HG03571 (cell line): Measurements from ENCODE around the gene ZNF687.

Experiments used
- ATAC-seq: cut with Tn5 transposase; IDR thresholded peaks from one replicate; pipeline ENCODE4 v1.9.1; 2021; ENCODE audit not compliant: unreplicated experiment

ZNF687 gene

DNA sequence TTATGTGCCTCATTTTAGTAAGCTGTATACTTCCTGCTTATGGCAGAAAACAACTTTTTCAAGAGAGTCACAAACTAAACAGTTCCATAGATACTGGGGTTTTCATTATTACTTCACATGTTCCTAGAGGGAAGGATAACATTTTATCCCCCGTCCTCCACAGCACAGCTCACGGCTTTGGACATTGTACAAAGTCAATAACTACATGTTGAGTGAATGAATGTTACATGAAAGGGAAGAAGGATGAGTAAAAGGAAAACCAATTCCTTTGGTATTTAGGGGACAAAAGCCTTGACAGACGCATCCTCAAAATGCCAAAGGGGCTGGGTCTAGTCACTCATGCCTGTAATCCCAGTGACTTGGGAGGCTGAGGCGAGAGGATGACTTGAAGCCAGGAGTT is 30.3 kb downstream of the ZNF687 start:
- ATAC-seq: no peak

DNA sequence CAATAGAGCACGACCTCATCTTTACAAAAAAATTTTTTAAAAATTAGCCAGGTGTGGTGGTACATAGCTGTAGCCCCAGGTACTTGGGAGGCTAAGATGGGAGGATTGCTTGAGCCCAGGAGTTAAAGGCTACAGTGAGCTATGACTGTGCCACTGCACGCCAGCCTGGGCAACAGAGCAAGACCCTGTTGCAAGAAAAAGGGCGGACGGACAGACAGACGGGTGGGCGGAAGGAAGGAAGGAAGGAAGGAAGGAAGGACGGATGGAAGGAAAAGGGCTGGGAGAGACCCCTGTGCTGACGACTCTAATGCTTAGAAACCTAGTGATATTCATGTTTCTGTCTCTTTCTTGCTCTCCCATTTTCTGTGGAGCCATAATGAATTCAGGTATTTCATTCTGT is 30.7 kb downstream of the ZNF687 start:
- ATAC-seq: no peak

DNA sequence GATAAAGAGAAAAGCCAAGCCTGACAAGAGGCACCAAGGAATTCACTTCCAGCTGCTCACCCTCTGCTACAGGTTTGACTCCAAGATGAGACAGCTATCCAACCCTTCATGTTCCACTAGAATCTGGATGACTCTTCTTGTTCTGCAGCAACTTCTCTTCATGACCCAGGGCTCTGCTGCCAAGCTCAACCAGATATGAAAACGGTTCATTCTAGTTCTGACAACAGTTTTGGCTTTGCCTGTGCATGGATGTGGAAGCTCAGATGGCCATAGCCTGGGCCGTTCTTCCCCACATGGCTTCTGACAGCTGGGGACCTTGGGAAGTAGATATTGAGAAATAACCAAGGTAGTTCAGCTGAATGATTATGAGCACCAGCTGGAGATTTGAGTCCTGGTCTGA is 31.4 kb downstream of the ZNF687 start:
- no peak for ATAC-seq

DNA sequence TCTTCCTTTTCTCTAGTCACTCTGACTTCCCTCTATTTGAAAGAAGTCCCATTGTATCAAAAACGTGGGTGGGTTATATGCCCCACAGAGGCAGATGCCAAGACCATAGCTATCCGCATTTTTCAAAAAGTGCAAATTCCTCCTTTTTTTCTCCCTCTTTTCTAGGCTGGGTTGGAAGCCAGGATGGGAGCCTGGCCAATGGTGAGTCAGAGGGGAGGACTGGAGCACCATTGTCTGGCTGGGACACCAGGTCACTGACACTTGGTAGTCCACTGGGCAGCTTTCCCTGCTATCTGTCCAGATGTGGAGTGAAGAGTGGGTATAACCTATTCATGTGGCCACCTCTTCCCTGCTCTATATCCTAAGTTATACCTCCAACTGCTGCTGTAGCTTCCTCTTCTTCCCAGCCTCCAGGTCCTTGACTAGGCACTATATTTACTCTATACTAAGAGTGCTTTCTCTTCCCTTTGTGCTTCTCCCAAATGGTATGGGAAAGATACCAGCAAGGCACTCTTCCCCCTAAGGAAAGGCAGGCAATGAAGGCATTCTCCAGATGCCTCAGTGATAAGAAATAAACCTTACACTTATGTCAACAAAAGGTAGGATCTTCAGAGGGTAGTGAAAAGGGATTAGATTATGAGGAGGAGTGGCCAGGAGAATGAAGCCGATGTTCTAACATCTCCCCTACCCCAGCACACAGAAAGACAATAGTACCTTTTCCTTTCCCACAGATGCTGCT is 32.2 kb downstream of the ZNF687 start:
- no peak for ATAC-seq

DNA sequence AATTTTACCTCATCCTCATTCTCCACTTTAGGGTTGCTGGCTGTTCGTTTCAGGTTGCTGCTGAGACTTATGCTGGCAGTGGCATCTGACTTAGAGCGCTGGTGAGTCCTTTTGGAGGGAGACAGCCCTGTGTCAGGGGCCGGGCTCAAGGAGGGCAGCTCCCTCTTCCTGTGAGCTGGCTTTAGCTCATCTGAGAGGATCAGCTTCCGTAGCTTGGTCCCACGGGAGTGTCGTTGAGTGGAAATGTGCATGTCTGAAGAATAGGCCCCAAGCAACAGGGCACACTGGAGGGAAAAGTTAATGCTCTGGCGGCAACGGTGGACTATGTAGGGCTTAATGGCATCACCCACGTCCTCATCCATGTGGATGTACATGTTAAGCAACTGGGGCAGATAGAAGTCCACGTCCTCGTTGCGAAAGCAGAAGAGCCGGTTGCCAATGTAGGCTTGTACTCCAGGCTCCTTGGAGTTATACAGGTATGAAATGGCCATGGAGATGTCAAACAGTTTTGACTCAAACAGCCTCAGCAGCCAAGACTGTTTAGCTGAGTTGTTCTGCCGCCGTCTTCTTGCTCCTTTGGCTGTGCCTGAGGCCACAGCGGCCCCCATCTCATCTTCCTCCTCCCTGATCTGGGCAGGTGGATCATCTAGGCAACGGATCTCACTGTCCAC is 33.6 kb downstream of the ZNF687 start:
- ATAC-seq: no peak

DNA sequence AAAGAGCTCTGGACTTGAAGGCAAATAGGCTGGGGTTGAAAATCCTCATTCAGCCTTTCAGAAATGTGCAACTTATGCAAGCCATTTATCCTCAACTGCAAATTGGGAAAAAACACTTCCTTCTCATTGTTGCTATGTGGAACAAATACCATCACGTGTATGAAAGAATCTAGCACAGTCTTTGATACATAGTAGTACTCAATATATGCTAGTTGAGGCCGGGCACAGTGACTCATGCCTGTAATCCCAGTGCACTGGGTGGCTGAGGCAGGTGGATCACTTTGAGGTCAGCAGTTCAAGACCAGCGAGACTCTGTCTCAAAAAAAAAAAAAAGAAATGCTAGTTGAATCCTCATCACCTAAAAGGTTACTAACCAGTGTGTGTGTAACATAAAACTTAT is 36.9 kb downstream of the ZNF687 start:
- no peak for ATAC-seq

DNA sequence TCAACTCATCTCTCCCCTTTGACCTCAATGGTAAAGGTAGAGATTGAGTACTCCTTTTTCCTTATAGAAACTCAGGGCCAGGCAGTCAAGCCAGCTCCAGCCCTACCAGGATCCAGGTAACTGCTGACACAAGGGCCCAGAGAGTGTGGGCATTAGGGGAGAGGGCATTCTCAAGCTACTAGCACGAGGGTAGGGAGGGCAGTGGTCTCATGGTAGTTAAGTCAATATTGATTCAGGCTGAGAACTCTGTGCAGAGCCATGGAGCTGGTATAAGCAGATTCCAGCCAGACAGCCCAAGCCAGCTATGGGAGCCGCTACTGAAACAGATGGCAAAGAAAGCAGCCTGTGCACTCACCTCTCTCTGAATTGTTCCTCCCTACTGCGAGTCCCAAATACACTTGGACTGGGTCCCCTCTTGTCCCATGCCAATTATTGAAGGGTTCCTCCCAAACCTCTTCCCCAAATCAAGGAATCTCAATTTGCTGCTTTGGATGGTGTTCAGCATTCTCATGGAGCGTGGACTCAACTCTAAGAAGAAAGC is 42.4 kb downstream of the ZNF687 start:
- no peak for ATAC-seq

DNA sequence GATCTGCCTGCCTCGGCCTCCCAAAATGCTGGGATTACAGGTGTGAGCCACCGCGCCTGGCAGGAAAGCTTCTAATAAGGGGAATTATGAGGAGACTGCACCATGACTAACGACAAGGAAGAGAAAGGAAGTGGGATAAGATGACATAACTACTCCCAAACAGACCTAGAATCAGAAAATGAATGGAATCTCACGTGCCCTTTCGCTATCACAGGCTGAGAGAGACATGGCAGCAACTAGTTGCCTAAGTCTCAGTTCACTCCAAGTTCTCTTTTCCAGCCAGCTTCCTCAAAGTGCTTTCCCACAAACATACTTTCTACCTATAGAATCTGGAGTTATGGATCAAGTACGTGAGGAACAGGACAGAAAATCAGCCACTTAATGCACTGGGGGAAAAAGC is 43.1 kb downstream of the ZNF687 start:
- ATAC-seq: no peak

DNA sequence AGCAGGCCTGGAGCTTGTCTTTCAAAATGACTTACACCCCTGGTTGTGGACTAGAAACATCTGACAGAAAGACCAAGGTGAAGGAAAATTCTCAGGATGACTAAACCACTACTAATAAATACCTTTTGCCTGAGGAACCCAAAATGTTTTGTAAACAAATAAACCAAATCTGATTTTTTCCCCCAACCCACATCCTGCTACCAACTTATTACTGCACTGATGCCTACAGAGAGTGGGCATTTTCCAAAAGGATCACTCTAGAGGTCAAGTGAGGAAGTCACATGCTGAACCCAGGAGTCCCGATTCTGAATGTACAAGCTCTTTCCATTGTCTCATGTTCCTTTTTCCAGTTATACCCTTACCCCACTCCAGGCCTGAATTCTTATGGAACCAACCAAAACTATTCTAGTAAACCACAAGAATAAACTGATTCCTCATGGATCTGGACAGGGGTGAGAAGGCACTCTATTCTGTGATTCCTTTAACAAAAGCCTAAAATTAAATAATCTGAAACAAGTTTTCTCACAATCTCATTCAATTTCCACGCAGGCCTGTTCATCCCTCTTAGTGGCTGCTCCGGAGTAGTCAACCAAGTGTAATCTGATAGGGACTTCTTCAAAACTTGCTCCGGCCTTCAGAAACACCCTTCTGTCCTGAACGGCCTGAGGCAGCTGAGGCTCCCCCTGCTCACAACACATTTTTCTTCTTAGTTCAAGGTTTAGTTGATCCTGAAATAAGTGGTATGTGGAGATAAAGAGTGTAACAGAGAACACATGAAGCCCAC is 43.7 kb downstream of the ZNF687 start:
- ATAC-seq: no peak

DNA sequence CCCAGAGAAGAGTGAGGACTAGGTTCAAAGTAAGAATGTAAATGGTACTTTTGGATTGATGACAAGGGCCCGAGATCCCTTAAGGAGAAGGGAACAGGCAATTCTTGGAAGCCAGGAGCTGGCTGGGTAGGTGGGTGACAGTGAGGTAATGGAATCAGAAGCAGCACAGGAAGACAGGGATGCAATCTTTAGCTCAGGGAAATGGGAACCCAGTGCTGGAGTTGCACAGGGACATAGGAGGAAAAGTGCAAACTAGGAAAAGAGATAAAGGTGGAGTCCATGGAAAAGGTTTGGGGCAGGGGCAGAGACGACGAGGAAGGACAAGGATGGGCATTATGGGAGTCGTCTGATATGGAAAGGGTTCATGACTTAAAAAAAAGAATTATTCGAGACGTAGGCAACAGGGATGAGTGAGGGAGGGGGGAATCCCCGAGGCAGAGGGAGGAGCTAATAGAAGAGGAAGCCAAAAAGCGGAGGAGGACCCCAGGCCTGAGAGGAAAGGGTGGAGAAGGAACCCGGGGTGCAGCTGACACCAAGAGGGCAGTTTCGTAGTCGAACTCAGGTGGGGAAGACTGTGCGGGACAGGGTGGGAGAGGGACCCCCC is 44.6 kb downstream of the ZNF687 start:
- ATAC-seq: peak; percentile 32

DNA sequence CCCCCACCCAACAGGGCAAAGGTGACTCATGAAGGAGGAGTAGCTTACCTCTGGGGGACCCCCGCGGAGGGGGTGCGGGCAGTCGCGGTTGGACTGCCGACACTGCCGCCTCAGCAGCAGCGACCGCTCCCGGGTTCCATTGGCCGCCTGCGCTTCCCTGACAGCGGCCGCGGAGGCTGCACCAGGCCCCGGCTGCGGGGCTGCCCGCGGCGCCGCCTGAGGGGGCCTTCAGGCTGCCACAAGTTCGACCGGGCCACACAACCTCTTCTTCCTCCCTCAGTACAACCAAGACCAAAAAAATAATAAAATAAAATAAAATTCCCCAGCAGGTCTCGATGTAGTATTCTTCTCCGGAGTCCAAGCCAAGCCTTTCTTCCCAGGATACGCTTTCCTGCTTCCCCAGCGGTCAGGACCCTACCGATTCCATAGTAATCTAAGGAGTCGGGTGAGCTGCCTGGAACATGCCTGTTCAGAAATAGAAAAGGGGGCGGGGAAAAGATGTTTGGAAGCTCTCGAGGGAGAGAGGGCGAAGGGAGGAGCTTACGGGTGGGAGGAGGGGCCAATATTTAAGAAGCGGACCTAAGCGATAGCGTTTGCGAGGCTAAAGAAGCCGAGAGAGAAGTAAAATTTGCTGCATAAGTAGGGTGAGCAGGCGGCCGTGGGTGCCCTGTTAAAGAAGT is 45.3 kb downstream of the ZNF687 start, which contains the start of gene PI4KB:
Gene PI4KB, minus strand, starts transcription at position 194 of the 680 bp plus-strand sequence. CDS start 10,935 bp downstream, outside the sequence.
- peak; percentile 81 for ATAC-seq

DNA sequence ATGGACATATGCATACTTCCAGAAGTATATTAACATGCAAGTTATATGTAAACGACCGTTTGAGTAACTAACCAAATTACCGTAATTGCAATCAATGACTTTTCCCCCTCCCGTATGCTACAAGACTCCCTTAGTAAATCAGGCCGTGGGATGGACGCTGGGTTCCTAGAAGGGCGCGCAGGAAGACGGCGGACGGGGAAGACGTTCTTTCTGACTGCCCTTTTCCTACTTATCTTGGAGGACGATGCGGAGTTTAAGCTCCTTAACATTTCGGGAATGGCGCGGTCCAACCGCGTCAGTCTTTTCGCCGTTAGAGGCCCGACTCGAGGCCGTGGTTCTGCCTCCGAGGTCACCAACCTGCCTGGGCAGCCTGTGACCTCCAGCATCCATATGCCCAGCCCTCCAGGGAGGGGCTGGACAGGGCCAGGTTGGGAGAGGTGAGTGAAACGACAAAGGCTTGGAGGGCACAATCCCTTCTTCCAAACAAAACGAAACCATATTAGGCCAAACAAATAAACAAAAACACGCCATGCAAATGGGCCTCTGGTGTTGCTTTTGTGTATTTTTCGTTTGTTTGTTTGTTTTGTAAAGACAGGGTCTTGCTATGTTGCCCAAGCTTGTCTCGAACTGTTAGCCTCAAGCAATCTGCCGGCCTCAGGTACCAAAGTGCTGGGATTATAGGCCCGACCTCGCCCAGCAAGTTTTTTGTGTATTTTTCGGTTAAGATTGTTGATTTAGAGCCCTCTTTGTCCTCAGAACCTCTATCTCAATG is 46.0 kb downstream of the ZNF687 start:
- peak; percentile 17 for ATAC-seq

DNA sequence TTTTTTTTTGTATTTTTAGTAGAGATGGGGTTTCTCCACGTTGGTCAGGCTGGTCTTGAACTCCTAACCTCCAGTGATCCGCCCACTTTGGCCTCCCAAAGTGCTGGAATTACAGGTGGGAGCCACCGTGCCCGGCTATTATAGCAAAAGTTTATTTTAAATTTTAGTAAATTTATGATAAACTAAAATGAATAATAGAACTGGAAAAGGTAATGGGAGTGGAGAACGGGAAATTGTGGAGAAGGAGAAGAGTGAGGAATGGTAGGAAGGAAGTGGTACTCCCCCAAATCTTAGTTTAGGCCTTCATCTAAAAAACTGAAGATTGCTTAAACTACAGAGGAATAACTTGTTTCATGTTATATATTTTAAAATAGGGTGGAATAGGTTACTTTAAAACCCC is 52.7 kb downstream of the ZNF687 start:
- no peak for ATAC-seq

DNA sequence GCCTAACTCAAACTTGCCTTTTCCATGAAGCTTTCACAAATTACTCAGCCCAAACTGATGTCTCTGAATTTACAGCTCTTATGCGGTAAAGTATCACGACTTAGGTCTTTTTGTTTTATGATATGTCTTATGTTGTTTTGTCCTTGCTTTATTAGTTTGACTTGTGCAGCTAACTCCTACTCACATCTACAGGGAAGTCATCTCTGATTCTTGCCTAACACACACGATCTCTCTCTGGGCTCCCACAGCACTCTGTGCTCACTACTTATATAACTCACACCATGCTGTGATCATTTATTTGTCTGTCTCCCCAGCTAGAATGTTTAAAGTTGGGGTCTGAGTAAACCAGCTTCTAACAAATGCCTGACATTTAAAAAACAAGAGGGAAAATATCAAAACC is 54.5 kb downstream of the ZNF687 start:
- no peak for ATAC-seq

DNA sequence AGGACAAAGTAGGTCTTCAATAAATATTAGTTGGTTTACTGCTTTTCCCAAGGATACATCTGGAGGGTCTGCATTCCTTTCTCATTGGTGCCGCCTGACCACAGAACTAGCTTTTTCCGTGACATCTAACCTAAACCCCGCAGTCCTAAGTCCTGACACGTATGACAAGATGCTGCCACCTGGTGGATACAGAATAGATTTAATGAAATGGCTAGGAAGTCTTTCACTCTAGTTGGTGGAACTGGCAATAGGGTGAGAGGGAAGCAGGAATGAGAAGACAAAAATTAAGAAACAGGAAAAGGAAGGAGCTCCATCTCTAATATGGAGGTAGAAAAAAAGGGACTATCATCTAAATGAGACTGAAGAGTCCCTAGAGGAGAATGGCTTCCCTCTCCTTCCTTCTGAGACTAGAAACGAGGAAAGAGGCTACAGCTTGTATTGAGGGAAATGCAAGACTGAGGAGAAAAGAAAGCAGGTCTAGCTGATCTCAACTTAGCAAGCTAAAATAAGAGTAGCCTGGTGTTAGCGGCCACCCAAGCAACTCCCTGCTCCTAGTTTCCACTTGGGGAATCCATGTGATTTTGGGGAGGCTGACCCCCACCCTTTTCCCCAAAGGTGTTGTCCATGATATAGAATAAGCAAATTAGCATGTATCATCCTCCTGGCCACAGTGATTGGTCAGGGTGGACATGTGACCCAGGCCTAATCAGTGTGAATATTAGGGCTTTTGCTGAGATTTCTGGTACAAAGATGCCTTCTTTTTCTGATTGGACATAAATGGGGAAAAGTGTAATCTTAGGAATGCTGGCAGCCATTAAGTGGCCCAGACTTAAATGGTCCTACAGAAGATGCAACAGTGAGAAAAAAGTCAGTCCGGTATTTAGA is 59.0 kb downstream of the ZNF687 start:
- no peak for ATAC-seq
